Activated naive CD8-positive, alpha-beta T cell treated with anti-CD3 and anti-CD28 coated beads, Interleukin-2, amount 10 ng/mL, durations not matched to agents 7 days and 5 days (primary cell): ENCODE results near the gene TMEM190. TPM values are rescaled to one million over a fixed set of nuclear protein-coding genes. Genes with fewer than 3 reads are reported as not detected.

Experiments used
- ATAC-seq: fragments of 150-1000 bp; cut with Tn5 transposase; one replicate; pipeline ENCODE4 v1.10.0; 2021; ENCODE audit warnings: low read depth, moderate library complexity
- POLR2A ChIA-PET: fragments of 350-600 bp; sonication (Branson Sonifier 250); formaldehyde crosslinking; loops from one replicate; lab custom pipeline; 2021; ENCODE audit warnings: antibody characterized with exemption; lab: Charles Lee
- DNase-seq: peaks from one replicate; pipeline ENCODE4 v3.0.0; 2021
- H3K27ac Mint-ChIP-seq: one replicate; pipeline ENCODE4 v1.8.0; 2022; ENCODE audit warnings: mild to moderate bottlenecking, mixed read lengths
- H3K27me3 Mint-ChIP-seq: one replicate; pipeline ENCODE4 v1.8.0; 2022; ENCODE audit warnings: mild to moderate bottlenecking, moderate library complexity, mixed read lengths
- H3K36me3 Mint-ChIP-seq: one replicate; pipeline ENCODE4 v1.8.0; 2021; ENCODE audit warnings: mild to moderate bottlenecking, mixed read lengths
- H3K4me1 Mint-ChIP-seq: one replicate; pipeline ENCODE4 v1.8.0; 2021; ENCODE audit warnings: mixed read lengths
- H3K4me3 Mint-ChIP-seq: one replicate; pipeline ENCODE4 v1.8.0; 2022; ENCODE audit warnings: mild to moderate bottlenecking, moderate library complexity, mixed read lengths
- H3K9me3 Mint-ChIP-seq: one replicate; pipeline ENCODE4 v1.8.0; 2021; ENCODE audit warnings: mixed read lengths
- total RNA-seq, 2 experiments: library from RNA; stranded (reverse); gene quantifications; one replicate each; pipeline ENCODE4 v1.2.3, GENCODE V29; 2021

TMEM190 gene
- total RNA-seq, 2 experiments from 2014 or later = not detected

DNA sequence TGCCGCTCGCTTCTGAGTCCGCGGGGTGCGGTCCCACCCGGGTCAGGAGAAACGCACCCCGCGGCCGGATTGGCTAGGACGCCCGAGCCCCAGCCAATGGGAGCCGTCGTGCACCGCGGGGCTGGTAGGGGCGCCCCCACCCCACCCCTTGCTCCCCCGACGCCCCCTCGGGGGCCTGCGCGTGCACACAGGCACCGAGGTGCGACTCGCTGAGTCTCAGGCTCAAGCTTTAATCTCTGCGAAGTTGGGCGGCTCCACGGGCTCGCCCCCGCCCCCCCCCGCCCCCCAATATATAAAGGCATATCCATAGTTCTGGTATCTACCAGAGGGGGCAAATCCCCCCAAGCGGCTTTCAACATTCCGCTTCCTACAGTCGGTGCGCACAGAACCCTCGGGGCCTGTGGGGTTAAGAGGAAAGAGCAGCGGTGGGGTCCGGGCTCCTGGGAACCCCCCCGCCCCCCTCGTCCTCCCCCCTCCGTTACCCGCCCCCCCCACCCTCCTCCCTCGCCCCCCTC is 21.9 kb upstream of the TMEM190 start, which contains the start of gene COX6B2:
Gene COX6B2, minus strand, starts transcription at position 22 of the 515 bp plus-strand sequence. CDS start 198 bp downstream, outside the sequence.
- peak within 1 kb of the TSS; percentile 86 for H3K4me3 Mint-ChIP-seq
- POLR2A ChIA-PET = interaction anchor here (0.5 to 2.0 kb wide), 3 partner anchors 15 to 313 kb away, joined by 3 to 6 read pairs (median 4); partner anchors contain the start of gene KMT5C
- no peaks in the 10 kb centered on the region for H3K9me3 Mint-ChIP-seq
- H3K4me1 Mint-ChIP-seq = peaks cover 16% of the 10 kb centered on the region
- peaks cover 44% of the 10 kb centered on the region for H3K27me3 Mint-ChIP-seq
- ATAC-seq (no peak), DNase-seq (no peak)
- H3K27ac Mint-ChIP-seq = no peak within 1 kb of the TSS
- H3K36me3 Mint-ChIP-seq = no peaks in the 10 kb centered on the region

GRCh38 chr19:55355213-55355821 is 21.3 kb upstream of the TMEM190 start:
- no peak overlapping the region for H3K27ac Mint-ChIP-seq
- no peaks in the 10 kb centered on the region for H3K36me3 Mint-ChIP-seq
- DNase-seq = no peak
- POLR2A ChIA-PET = interaction anchor here (0.5 to 2.0 kb wide), 4 partner anchors 16 to 314 kb away, joined by 3 to 6 read pairs (median 4); partner anchors contain the start of gene KMT5C
- no peak for ATAC-seq
- H3K27me3 Mint-ChIP-seq = peaks cover 44% of the 10 kb centered on the region
- peaks cover 16% of the 10 kb centered on the region for H3K4me1 Mint-ChIP-seq
- H3K9me3 Mint-ChIP-seq = no peaks in the 10 kb centered on the region
- H3K4me3 Mint-ChIP-seq = no peak overlapping the region

DNA sequence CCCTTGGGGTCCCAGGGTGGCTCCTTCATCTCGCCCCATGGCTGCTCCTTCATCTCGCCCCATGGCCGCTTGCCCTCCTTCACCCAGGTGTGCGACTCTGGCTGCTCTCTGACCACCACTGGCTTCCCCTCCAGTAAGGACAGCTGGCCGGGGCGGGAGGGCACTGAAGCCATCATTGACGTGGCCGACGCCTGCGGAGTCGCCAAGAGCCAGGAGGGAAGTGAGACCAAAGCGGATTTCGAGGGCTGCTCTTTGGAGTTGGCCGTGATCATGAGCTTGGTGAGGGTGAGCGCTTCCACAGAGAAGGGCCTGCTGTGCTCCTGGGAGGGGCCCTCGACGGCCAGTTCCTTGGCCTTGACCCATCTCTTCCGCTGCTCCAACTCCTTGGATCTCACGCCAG is 18.1 kb upstream of the TMEM190 start:
- H3K9me3 Mint-ChIP-seq = no peaks in the 10 kb centered on the region
- peaks cover 3% of the 10 kb centered on the region for H3K4me1 Mint-ChIP-seq
- H3K27me3 Mint-ChIP-seq = peaks cover 21% of the 10 kb centered on the region
- POLR2A ChIA-PET = interaction anchor here (1.0 kb wide), 2 partner anchors 9 to 49 kb away, joined by 3 read pairs; partner anchors contain the start of gene UBE2S
- ATAC-seq (no peak), DNase-seq (no peak)
- H3K36me3 Mint-ChIP-seq = no peaks in the 10 kb centered on the region
- no peak overlapping the region for H3K4me3 Mint-ChIP-seq
- H3K27ac Mint-ChIP-seq = no peak overlapping the region

- no peak for DNase-seq
- H3K27ac Mint-ChIP-seq = no peak overlapping the region
- H3K9me3 Mint-ChIP-seq = no peaks in the 10 kb centered on the region
- no peaks in the 10 kb centered on the region for H3K4me1 Mint-ChIP-seq
- ATAC-seq = no peak
- POLR2A ChIA-PET = interaction anchor here (0.5 to 1.0 kb wide), 2 partner anchors 48 to 51 kb away, joined by 3 to 5 read pairs; partner anchors contain the start of gene UBE2S
- H3K27me3 Mint-ChIP-seq = peaks cover 18% of the 10 kb centered on the region
- H3K4me3 Mint-ChIP-seq = no peak overlapping the region
- H3K36me3 Mint-ChIP-seq = no peaks in the 10 kb centered on the region
Measured at GRCh38 chr19:55358943-55359908, 17.4 kb upstream of the TMEM190 start.

GRCh38 chr19:55360902-55361301 is 15.7 kb upstream of the TMEM190 start:
- Mint-ChIP-seq H3K27ac (no peak overlapping the region), H3K27me3 (peaks cover 9% of the 10 kb centered on the region), H3K4me3 (no peak overlapping the region), H3K36me3 (no peaks in the 10 kb centered on the region), H3K4me1 (no peaks in the 10 kb centered on the region), H3K9me3 (no peaks in the 10 kb centered on the region)
- ATAC-seq = no peak
- POLR2A ChIA-PET = no interaction called here
- no peak for DNase-seq

DNA sequence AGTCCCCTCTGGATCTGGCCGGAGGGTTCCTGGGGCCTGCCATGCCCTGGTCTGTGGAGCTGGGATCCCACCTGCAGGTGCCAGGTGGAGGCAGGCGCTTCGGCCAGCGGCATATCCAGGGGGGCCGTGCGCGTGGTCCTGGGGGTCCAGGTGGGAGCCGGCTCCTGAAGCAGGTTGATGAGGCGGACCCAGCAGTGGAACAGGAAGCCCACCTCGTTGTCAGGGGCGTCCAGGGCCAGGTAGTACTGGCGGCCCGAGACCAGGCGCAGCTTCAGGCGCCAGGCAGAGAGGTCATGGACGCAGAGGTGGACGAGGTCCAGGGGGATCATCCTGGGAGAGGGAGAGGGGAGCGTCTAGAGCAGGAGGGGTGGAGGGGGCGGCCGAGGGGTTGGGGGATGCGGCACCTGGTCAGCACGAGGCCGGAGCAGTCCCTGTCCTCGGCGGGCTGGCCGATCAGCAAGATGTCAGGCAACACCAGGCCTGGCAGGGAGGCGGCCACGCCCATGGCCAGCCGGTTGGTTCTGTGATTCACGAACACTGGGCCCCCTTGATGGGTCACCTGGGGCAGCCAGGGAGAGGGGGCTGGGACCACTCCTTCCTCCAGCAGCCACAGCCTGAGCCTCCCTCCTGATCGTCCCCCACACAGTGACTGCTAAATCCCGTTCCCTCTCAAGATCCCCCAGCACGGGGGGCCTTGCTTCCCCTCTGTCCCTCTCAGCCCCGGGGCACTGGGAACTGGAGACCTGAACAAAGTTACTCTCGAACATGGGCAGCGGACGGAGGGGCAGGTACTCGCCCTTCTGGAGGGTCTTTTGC is 14.2 kb upstream of the TMEM190 start:
- H3K27me3 Mint-ChIP-seq = peaks cover 6% of the 10 kb centered on the region
- H3K36me3 Mint-ChIP-seq = no peaks in the 10 kb centered on the region
- no peak overlapping the region for H3K27ac Mint-ChIP-seq
- POLR2A ChIA-PET = no interaction called here
- no peaks in the 10 kb centered on the region for H3K9me3 Mint-ChIP-seq
- no peaks in the 10 kb centered on the region for H3K4me1 Mint-ChIP-seq
- no peak for ATAC-seq
- no peak for DNase-seq
- no peak overlapping the region for H3K4me3 Mint-ChIP-seq

GRCh38 chr19:55362990-55363716 is 13.5 kb upstream of the TMEM190 start, which contains the start of gene GARIN5B:
TSS of gene GARIN5B (minus strand) at chr19:55363260. CDS start at chr19:55363066, 194 bp downstream.
- Mint-ChIP-seq H3K4me3 (no peak within 1 kb of the TSS), H3K9me3 (no peaks in the 10 kb centered on the region), H3K36me3 (no peaks in the 10 kb centered on the region), H3K27ac (no peak within 1 kb of the TSS), H3K4me1 (no peaks in the 10 kb centered on the region), H3K27me3 (peaks cover 3% of the 10 kb centered on the region)
- DNase-seq = no peak
- POLR2A ChIA-PET = no interaction called here
- ATAC-seq = no peak

DNA sequence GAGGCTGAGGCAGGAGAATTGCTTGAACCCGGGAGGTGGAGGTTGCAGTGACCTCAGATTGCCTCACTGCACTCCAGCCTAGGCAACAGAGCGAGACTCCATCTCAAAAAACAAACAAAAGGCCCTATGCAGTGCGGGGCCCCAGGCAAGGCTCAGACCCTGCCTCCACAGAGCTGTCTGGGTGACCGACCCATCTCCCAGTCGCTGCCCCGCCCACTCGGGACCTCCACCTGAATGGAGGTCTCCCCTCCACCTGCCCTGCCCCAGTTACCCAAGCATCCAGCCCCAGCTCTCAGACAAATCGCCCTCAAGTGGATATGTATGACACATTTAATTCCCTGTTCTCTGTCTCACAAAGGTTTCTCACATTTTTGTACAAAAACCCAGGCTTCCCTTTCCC is 11.4 kb upstream of the TMEM190 start:
- POLR2A ChIA-PET = no interaction called here
- Mint-ChIP-seq H3K36me3 (no peaks in the 10 kb centered on the region), H3K27ac (no peak overlapping the region), H3K4me3 (no peak overlapping the region), H3K9me3 (no peaks in the 10 kb centered on the region), H3K4me1 (peaks cover 2% of the 10 kb centered on the region), H3K27me3 (peaks cover 13% of the 10 kb centered on the region)
- ATAC-seq (no peak), DNase-seq (no peak)

DNA sequence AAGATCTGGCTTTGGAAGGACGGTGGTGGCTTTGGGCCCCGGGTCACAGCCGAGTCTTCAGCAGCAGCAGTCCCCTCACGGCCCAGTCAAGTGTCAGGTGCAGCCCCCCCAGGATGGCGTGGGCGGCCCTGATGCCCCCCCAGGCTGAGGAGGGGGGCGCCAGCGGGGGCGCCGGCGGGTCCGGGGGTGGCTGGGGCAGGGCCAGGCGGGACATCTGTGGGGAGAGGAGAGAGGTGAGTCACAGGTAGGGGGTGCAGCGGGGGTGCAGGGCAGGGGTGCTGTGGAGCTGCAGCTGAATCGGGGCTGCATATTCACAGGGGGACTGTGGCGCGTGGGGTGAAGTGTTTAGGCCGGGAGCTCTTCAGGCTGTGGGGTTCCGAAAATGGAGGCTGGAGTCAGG is 10.7 kb upstream of the TMEM190 start:
- Mint-ChIP-seq H3K4me3 (no peak overlapping the region), H3K9me3 (no peaks in the 10 kb centered on the region)

GRCh38 chr19:55366790-55367189 is 9.8 kb upstream of the TMEM190 start:
- Mint-ChIP-seq H3K4me1 (peaks cover 2% of the 10 kb centered on the region), H3K4me3 (no peak overlapping the region), H3K27me3 (peaks cover 28% of the 10 kb centered on the region), H3K9me3 (no peaks in the 10 kb centered on the region), H3K27ac (no peak overlapping the region), H3K36me3 (peaks cover 2% of the 10 kb centered on the region)
- ATAC-seq (no peak), DNase-seq (no peak)
- POLR2A ChIA-PET = no interaction called here

More for the DNA sequence above, 10.7 kb upstream of the TMEM190 start:
- POLR2A ChIA-PET = no interaction called here
- Mint-ChIP-seq H3K27me3 (peaks cover 20% of the 10 kb centered on the region), H3K36me3 (peaks cover 2% of the 10 kb centered on the region), H3K4me1 (peaks cover 2% of the 10 kb centered on the region), H3K27ac (no peak overlapping the region)
- ATAC-seq = no peak
- no peak for DNase-seq

DNA sequence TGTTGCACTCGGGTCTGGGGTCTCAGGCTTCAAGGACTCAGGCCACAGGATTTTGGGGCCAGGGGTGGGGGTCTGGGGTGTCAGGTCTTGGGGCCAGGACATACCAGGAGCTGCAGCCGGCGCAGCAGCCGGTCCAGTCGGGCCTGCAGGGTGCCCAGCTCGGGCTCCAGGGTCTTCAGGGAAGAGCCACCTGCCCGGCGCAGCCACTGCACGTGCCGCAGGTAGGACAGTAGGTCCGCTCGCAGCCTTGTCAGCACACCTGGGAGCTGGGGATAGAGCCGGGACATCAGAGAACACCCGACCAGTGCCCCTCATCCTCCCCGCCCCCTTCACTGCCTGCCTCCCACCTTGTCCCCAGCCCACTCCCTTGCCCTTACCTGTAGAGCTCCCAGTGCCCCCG is 8.5 kb upstream of the TMEM190 start:
- H3K27ac Mint-ChIP-seq = no peak overlapping the region
- H3K4me1 Mint-ChIP-seq = peaks cover 2% of the 10 kb centered on the region
- H3K4me3 Mint-ChIP-seq = no peak overlapping the region
- POLR2A ChIA-PET = interaction anchor here (2.3 kb wide), 1 partner anchor 16 kb away, joined by 10 read pairs; the partner anchor contains the start of gene TMEM238
- H3K36me3 Mint-ChIP-seq = peaks cover 2% of the 10 kb centered on the region
- H3K27me3 Mint-ChIP-seq = peaks cover 32% of the 10 kb centered on the region
- DNase-seq (no peak), ATAC-seq (no peak)
- no peaks in the 10 kb centered on the region for H3K9me3 Mint-ChIP-seq
